NCI-H146 (cell line): ENCODE data around the gene CNTN5.
"Not testable (repeated sequence)": the region's sequence is repeated elsewhere in the genome, so short reads cannot be mapped to it uniquely, and the experiment has no call there.

Source experiments
- DNase-seq: peaks from one replicate; lab custom pipeline; 2025; lab: John Stamatoyannopoulos, UW

Gene CNTN5

GRCh38 chr11:100220801-100221200, 1200.1 kb downstream of the CNTN5 start:
- DNase-seq: no peak

DNA sequence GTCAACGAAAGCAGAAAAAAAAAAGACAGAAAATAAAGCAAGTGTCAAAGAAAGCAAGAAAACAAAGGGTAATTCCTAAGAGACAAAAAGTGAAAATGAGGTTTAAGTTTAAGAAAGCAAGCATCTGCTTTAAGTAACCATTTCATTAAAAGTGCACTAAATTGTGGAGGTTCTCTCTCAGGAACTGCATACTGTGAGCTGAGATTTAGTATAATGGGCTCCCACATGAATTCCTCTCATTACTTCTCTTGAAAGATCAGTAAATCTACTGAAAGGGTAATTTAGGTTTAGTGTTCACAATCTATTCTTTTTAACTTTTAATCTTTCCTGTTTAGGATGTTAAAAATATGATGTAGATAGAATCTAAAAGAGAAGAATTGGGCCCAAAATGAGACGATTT, 1201.0 kb downstream of the CNTN5 start:
- DNase-seq: no peak

GRCh38 chr11:100224541-100225034, 1203.8 kb downstream of the CNTN5 start:
- DNase-seq: no peak

DNA sequence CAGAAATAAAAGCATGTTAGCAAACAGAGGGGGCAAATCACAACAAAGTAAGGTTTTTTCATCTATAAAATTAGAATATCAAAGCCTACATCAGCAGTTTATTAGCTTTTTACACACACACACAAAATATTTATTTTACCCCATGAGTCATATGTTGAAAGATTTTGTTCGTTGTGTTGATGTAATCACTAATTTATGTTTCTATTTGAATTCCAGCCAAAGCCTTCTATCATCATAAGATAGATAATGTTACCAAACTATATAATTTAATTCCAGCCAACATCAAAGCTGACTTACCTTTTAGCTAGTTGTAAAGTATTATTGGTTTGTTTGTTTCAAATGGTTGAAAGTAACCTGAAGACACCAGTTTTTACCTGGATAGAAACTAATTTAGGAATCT, 1208.3 kb downstream of the CNTN5 start:
- no peak for DNase-seq

GRCh38 chr11:100232006-100232405, 1211.3 kb downstream of the CNTN5 start:
- no peak for DNase-seq

DNA sequence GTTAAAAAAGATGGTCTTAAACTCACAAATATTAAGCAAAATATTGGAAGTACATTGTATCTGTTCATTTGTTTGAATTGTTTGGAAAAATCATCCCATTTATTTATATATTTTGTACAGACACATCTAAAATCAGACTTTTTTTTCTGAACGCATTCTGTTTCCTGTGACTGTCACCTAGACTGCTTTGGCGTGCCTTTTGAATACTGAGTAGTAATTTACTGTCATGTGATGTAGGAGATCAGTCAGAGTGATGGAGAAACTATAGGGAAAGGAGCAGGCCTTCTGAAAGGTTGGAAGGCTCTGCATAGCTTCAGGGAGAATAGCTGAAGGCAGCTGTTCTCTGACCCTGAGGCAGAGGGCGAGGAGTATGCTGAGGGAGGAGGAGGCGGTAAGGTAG, 1214.3 kb downstream of the CNTN5 start:
- no peak for DNase-seq

DNA sequence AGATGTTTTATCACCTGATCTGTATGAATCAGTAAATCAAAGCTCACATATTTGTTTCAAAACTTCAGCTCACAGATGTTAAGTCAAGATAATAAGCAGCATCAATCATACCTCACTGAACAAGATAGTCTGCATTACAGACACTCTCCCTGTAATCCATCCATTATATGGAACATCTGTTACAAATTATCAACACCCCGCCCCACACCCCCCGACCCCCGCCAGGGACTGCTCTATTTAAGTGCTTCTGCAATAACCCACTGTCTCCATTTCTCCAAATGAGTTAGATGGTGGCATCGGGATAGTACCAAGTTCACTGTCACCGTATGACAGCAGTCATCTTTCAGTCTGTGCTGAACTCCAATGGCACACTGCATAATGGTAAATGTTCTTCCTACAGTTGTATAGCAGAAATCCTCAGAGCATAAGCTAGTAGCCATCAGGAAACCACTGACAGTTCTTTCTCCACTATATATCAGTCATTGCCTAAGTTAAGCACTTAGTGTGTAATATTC, 1219.3 kb downstream of the CNTN5 start:
- DNase-seq: no peak

- DNase-seq: no peak
Measured at GRCh38 chr11:100247704-100248103, 1227.0 kb downstream of the CNTN5 start.

DNA sequence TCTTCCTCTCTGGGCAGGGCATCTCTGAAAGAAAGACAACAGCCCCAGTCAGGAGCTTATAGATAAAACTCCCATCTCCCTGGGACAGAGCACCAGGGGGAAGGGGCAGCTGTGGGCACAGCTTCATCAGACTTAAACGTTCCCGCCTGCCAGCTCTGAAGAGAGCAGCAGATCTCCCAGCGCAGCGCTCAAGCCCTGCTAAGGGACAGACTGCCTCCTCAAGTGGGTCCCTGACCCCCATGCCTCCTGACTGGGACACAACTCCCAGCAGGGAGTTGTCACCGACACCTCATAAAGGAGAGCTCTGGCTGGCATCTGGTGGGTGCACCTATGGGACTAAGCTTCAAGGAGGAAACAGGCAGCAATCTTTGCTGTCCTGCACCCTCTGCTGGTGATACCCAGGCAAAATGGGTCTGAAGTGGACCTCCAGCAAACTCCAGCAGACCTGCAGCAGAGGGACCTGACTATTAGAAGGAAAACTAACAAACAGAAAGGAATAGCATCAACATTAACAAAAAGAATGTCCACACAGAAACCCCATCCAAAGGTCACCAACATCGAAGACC, 1236.6 kb downstream of the CNTN5 start:
- not testable (repeated sequence) for DNase-seq

GRCh38 chr11:100269516-100269915, 1248.8 kb downstream of the CNTN5 start:
- no peak for DNase-seq

- no peak for DNase-seq
Measured at GRCh38 chr11:100273066-100273815, 1252.5 kb downstream of the CNTN5 start.

DNA sequence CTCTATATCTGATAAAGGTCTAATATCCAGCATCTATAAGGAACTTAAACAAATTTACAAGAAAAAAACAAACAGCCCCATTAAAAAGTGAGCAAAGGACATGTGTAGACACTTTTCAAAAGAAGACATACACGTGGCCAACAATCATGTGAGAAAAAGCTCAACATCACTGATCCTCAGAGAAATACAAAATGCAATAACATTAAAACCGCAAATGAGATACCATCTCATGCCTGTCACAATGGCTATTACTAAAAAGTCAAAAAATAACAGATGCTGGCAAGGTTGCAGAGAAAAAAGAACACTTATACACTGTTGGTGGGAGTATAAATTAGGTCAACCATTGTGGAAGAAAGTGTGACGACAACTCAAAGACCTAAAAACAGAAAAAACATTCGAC, 1253.7 kb downstream of the CNTN5 start:
- not testable (repeated sequence) for DNase-seq

DNA sequence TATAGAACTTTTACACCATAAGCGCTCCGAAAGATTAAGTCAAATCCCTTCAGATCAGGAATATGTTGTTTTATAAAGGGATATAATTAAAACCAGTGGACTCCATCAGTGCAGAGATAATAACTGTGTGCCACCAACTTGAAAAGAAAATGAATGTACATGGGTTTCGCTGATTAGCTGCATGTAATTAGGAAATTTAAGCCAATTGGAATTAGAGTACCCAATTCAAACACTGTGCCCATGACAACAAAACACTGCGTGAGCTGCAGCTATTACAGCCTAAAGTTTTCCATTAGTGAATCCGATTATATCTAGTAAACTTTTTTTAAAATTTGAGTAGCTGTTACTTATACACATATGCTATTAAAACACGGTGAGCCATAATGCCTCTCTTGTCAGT, 1274.0 kb downstream of the CNTN5 start:
- DNase-seq: no peak

DNA sequence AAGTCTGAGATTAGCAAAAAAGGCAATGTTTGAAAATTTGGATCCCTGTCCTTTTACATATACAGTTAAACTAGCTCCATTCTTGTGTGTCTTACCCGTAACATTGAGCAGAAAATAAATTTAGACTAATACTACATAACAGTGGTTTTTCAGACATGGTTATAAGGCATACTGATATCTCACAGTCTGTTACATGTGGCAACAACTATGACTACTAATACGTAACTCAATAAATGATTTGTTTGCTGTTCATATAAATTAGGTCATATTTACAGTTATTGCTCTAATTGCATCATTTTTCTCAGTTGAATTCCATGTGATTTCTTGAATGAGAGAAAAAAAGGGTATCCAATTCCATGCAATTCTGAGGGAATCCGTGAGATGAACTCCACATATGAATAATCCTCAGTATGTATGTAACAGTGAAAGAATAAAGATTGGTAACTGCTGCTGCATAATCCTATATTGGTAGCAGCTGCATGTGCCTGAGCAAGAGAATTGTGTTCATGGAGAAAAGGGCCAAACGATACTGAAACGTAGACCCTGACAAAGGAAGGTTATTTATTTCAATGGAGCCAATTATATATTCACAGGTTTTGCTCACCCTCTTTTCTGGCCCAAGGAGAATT, 1275.4 kb downstream of the CNTN5 start:
- no peak for DNase-seq

DNA sequence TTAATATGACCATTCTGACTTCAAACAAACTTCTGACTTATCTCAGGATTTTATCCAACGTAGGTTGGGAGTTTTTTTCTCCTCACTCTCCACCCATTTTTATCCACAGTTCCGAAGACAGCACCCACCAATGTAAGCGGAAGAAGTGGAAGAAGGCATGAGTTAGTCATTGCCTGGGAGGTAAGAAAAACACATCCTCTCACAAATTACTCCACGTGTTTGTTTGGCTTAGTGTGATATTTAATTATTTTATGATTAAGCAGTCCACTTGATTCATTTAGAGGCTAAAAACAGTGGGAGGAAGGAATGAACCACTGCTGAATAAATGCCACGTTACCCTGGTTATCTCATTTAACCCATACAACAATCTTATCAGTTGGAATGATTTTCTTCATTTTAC, 1276.8 kb downstream of the CNTN5 start:
- DNase-seq: no peak

DNA sequence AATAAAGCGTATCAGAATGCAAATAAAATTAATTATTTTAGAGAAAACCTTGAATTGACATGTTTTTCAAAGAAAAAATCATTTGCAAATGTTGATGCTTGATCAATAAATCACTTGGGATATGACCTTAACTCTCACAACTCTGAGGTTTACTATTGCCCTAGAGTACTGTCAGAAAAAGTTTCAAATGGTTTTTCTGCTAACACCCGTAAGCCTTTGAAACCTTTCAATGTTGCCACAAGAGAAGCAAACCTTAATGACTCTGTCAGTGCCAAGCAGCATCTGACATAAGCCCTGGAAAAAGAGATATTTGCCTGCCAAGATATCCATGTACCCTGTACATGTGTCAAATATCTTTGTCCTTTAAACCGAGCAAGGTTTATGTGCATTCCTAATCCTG, 1282.1 kb downstream of the CNTN5 start:
- no peak for DNase-seq

DNA sequence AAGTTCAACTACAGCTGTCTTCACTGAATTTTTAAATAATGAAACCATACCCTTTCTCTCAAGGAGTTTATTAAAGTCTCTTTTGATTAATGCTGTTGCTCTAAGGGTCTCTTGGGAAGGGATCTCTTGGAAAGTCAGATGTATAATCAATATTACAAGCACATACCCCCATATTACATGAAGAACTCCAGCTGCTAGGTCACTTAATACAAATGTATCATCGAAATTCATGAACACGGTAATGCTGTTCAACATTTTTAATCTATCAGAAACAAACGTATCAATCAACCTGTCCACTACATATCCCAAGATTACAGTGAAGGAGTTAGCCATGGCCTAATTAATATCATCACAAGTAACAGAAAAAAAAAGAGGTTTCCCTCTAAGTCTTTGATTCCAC, 1283.1 kb downstream of the CNTN5 start:
- no peak for DNase-seq

GRCh38 chr11:100308202-100308601, 1287.5 kb downstream of the CNTN5 start:
- no peak for DNase-seq

DNA sequence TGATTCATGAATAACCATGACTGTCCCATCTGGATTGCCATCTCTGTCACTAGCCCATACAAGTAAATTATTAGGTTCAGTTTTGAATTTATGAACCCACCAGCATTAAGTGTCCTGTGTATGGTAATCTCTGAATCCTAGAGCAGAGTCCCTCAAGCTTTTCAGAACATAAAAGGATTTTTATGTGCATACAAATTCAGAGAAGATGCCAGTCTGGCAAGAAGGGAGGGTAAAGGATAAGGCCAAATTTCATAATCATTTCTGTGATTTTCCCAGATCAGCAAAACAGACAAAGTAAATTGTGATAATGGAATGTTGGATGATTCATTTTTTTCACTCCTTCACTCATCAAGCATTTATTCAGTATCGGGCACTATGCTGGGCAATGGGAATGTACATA, 1295.2 kb downstream of the CNTN5 start:
- no peak for DNase-seq

- peak; percentile 55 for DNase-seq
Measured at GRCh38 chr11:100316952-100317351, 1296.2 kb downstream of the CNTN5 start.

DNA sequence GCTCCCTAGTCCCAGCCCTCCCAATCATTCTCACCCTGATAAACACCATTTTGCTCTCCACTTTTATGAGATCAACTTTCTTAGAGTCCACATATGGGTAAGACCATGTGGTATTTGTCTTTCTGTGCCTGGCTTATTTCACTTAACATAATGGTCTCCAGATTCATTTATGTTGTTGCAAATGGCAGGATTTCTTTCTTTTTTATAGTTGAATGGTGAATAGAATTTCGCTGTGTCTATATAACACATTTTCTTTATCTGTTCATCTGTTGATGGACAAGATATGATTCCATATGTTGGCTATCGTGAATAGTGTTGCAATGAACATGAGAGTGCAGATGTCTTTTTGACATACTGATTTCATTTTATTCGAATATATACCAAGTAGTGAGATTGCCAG, 1298.9 kb downstream of the CNTN5 start:
- no peak for DNase-seq

GRCh38 chr11:100328626-100329340, 1308.0 kb downstream of the CNTN5 start:
- DNase-seq: no peak
